H1 (cell line): Measurements from ENCODE around the gene SNRPA1. TPM values are rescaled to one million over a fixed set of nuclear protein-coding genes. Genes with fewer than 3 reads are reported as not detected.

Experiments used
- CTCF ChIA-PET: fragments of 300-600 bp; sonication (Branson Sonifier 250); formaldehyde crosslinking; loops from one replicate; lab custom pipeline; 2021; ENCODE audit not compliant: partially characterized antibody; lab: Charles Lee
- POLR2A ChIA-PET: fragments of 300-600 bp; sonication (Branson Sonifier 250); formaldehyde crosslinking; loops from one replicate; lab custom pipeline; 2021; ENCODE audit warnings: inconsistent platforms; ENCODE audit not compliant: partially characterized antibody; lab: Charles Lee
- DNase-seq, 2 experiments: peaks; one replicate each; pipeline versions ENCODE4 v3.0.0 to v3.0.0-alpha.2; 2010 to 2022; ENCODE audit warnings: low spot score in 2 of 2, low read depth in 1 of 2, mixed read lengths in 1 of 2
- FAIRE-seq: peaks from 2 replicates; lab custom pipeline; 2011; peaks lifted over from hg19 to GRCh38; lab: Jason Lieb, UNC
- H2AFZ ChIP-seq: 2 replicates; pipeline ENCODE4 v1.8.1; 2012; ENCODE audit warnings: low read length, inconsistent platforms
- H2AK5ac ChIP-seq: 2 replicates; pipeline ENCODE4 v1.6.1; 2013; ENCODE audit warnings: low read depth, low read length
- H2BK120ac ChIP-seq: replicated peaks from 2 replicates; pipeline ENCODE3; 2013; ENCODE audit warnings: low read depth, low read length, inconsistent platforms
- H2BK12ac ChIP-seq: 2 replicates; pipeline ENCODE4 v1.6.1; 2013; ENCODE audit warnings: low read depth, low read length
- H2BK15ac ChIP-seq: 2 replicates; pipeline ENCODE4 v1.6.1; 2013; ENCODE audit warnings: low read length
- H2BK20ac ChIP-seq: 2 replicates; pipeline ENCODE4 v1.6.1; 2013; ENCODE audit warnings: low read length
- H2BK5ac ChIP-seq: 2 replicates; pipeline ENCODE4 v1.6.1; 2013; ENCODE audit warnings: low read depth, low read length
- H3K14ac ChIP-seq: 2 replicates; pipeline ENCODE4 v1.6.1; 2013; ENCODE audit warnings: inconsistent platforms; ENCODE audit not compliant: insufficient read length
- H3K18ac ChIP-seq: 2 replicates; pipeline ENCODE4 v1.6.1; 2013; ENCODE audit warnings: low read length; ENCODE audit errors: extremely low read depth
- H3K23ac ChIP-seq: 2 replicates; pipeline ENCODE4 v1.6.1; 2013; ENCODE audit warnings: inconsistent platforms; ENCODE audit not compliant: insufficient read length
- H3K23me2 ChIP-seq: 2 replicates; pipeline ENCODE4 v1.6.1; 2013; ENCODE audit warnings: low read depth, low read length
- H3K27ac ChIP-seq: 2 replicates; pipeline ENCODE4 v1.6.1; 2011; ENCODE audit warnings: low read depth, low read length, inconsistent platforms
- H3K27me3 ChIP-seq, 4 experiments: replicated peaks in 1 of 4; 1 replicate in 1 of 4; 2 replicates in 3 of 4; pipeline versions ENCODE4 v1.6.1 to v1.8.1; 2011 to 2013; ENCODE audit warnings: low read length in 3 of 4, mild to moderate bottlenecking in 3 of 4, inconsistent platforms in 2 of 4, mixed read lengths in 2 of 4, moderate library complexity in 1 of 4; ENCODE audit not compliant: control insufficient read depth in 3 of 4, insufficient read depth in 3 of 4; ENCODE audit errors: extremely low read depth in 1 of 4
- H3K36me3 ChIP-seq, 4 experiments: 2 replicates each; pipeline versions ENCODE4 v1.6.1 to v1.8.1; 2011 to 2013; ENCODE audit warnings: mild to moderate bottlenecking in 4 of 4, low read length in 3 of 4, moderate library complexity in 2 of 4, control low read depth in 1 of 4, inconsistent platforms in 1 of 4; ENCODE audit not compliant: insufficient read depth in 4 of 4, control insufficient read depth in 2 of 4
- H3K4ac ChIP-seq: replicated peaks from 2 replicates; pipeline ENCODE3; 2013; ENCODE audit warnings: low read length, low read depth, mixed read lengths, inconsistent platforms; ENCODE audit not compliant: insufficient read length
- H3K4me1 ChIP-seq, 4 experiments: replicated peaks in 1 of 4; 1 replicate in 1 of 4; 2 replicates in 3 of 4; pipeline versions ENCODE4 v1.6.1 to v1.8.1; 2011 to 2013; ENCODE audit warnings: low read length in 3 of 4, inconsistent platforms in 2 of 4, mixed read lengths in 1 of 4; ENCODE audit not compliant: insufficient read depth in 4 of 4, control insufficient read depth in 3 of 4
- H3K4me2 ChIP-seq, 2 experiments: 2 replicates each; pipeline versions ENCODE4 v1.6.1 to v1.8.1; 2011 to 2013; ENCODE audit warnings: low read depth in 2 of 2, low read length in 2 of 2, control low read depth in 1 of 2, inconsistent platforms in 1 of 2, mild to moderate bottlenecking in 1 of 2; ENCODE audit not compliant: insufficient read depth in 1 of 2
- H3K4me3 ChIP-seq, 4 experiments: fragments of 200-600, 300-600 bp in 1 of 4; sonication (generic), shearing (Covaris generic), sonication (Bioruptor Twin) in 1 of 4; 2 replicates each; pipeline versions ENCODE4 v1.5.1 to v1.8.1; 2011 to 2016; ENCODE audit warnings: low read length in 4 of 4, low read depth in 3 of 4, control low read depth in 2 of 4, inconsistent platforms in 2 of 4, mild to moderate bottlenecking in 2 of 4, mixed read lengths in 1 of 4, moderate library complexity in 1 of 4; ENCODE audit not compliant: insufficient read depth in 2 of 4; ENCODE audit errors: extremely low read depth in 1 of 4
- H3K56ac ChIP-seq: replicated peaks from 2 replicates; pipeline ENCODE3; 2013; ENCODE audit warnings: low read depth, mild to moderate bottlenecking, mixed read lengths, low read length, inconsistent platforms; ENCODE audit not compliant: insufficient read length
- H3K79me1 ChIP-seq: 2 replicates; pipeline ENCODE4 v1.6.1; 2013; ENCODE audit warnings: low read depth, low read length, control low read depth
- H3K79me2 ChIP-seq, 2 experiments: 2 replicates each; pipeline versions ENCODE4 v1.6.1 to v1.8.1; 2012 to 2013; ENCODE audit warnings: low read length in 2 of 2, mild to moderate bottlenecking in 2 of 2, inconsistent platforms in 1 of 2; ENCODE audit not compliant: insufficient read depth in 2 of 2, control insufficient read depth in 1 of 2
- H3K9ac ChIP-seq, 4 experiments: replicated peaks in 1 of 4; 1 replicate in 1 of 4; 2 replicates in 3 of 4; pipeline versions ENCODE4 v1.6.1 to v1.8.1; 2011 to 2013; ENCODE audit warnings: low read depth in 3 of 4, low read length in 3 of 4, control low read depth in 2 of 4, mild to moderate bottlenecking in 2 of 4, moderate library complexity in 2 of 4, inconsistent platforms in 1 of 4; ENCODE audit errors: extremely low read depth in 1 of 4
- H3K9me3 ChIP-seq, 2 experiments: 2 replicates each; pipeline versions ENCODE4 v1.6.1 to v1.8.1; 2012 to 2013; ENCODE audit warnings: mild to moderate bottlenecking in 2 of 2, moderate library complexity in 2 of 2, control low read depth in 1 of 2, inconsistent platforms in 1 of 2, low read depth in 1 of 2, low read length in 1 of 2, mixed read lengths in 1 of 2; ENCODE audit not compliant: insufficient read depth in 2 of 2
- H4K20me1 ChIP-seq, 2 experiments: replicated peaks in 1 of 2; 2 replicates each; pipeline versions ENCODE3 to v1.8.1; 2011 to 2013; ENCODE audit warnings: inconsistent platforms in 2 of 2, low read length in 2 of 2, mild to moderate bottlenecking in 1 of 2; ENCODE audit not compliant: insufficient read depth in 2 of 2, control insufficient read depth in 1 of 2
- H4K5ac ChIP-seq: 2 replicates; pipeline ENCODE4 v1.6.1; 2013; ENCODE audit warnings: low read length, low read depth, mixed read lengths, inconsistent platforms; ENCODE audit not compliant: insufficient read length
- H4K8ac ChIP-seq: 2 replicates; pipeline ENCODE4 v1.8.0; 2013; ENCODE audit warnings: mild to moderate bottlenecking, moderate library complexity, low read length, inconsistent platforms; ENCODE audit not compliant: insufficient read depth; ENCODE audit errors: extremely low read depth
- H4K91ac ChIP-seq: replicated peaks from 2 replicates; pipeline ENCODE3; 2013; ENCODE audit warnings: low read length, mixed read lengths, inconsistent platforms; ENCODE audit not compliant: insufficient read length
- BCL11A ChIP-seq, 2 experiments: IDR thresholded peaks; one replicate each; pipeline ENCODE4 v1.6.1; 2011; ENCODE audit warnings: low read depth in 2 of 2, low read length in 2 of 2, mild to moderate bottlenecking in 2 of 2
- CBX8 ChIP-seq: fragments of 300-800, 300-1000 bp; sonication (generic); IDR thresholded peaks from 2 replicates; pipeline ENCODE4 v1.7.1; 2016; ENCODE audit warnings: low read depth, low read length, borderline replicate concordance
- CHD1 ChIP-seq: IDR thresholded peaks from 2 replicates; pipeline ENCODE4 v1.6.1; 2012; ENCODE audit warnings: low read depth, low read length, improper control_type of control experiment
- CHD2 ChIP-seq: IDR thresholded peaks from 2 replicates; pipeline ENCODE4 v1.6.1; 2012; ENCODE audit warnings: low read length, improper control_type of control experiment
- CREB1 ChIP-seq: IDR thresholded peaks from 2 replicates; pipeline ENCODE4 v1.6.1; 2012; ENCODE audit warnings: inconsistent platforms
- CTBP2 ChIP-seq: IDR thresholded peaks from 2 replicates; pipeline ENCODE4 v1.7.0; 2011; ENCODE audit warnings: borderline replicate concordance, mild to moderate bottlenecking, moderate library complexity, mixed read lengths, low read length; ENCODE audit not compliant: insufficient read depth, insufficient read length
- FOSL1 ChIP-seq: IDR thresholded peaks from 2 replicates; pipeline ENCODE4 v1.6.1; 2011; ENCODE audit warnings: mild to moderate bottlenecking, low read depth, low read length, moderate library complexity; ENCODE audit not compliant: insufficient read depth
- PHF8 ChIP-seq: fragments of 200-600 bp; sonication (generic); conservative IDR thresholded peaks from 2 replicates; pipeline ENCODE4 v1.7.1; 2012; ENCODE audit warnings: low read depth, mild to moderate bottlenecking, inconsistent platforms, low read length, moderate library complexity
- POLR2A ChIP-seq, 2 experiments: IDR thresholded peaks; 1 replicate in 1 of 2; 2 replicates in 1 of 2; pipeline ENCODE4 v1.6.1; 2011; ENCODE audit warnings: low read depth in 2 of 2, low read length in 2 of 2, mild to moderate bottlenecking in 2 of 2; ENCODE audit errors: control extremely low read depth in 1 of 2
- SAP30 ChIP-seq: fragments of 300-600 bp; sonication (generic); IDR thresholded peaks from 2 replicates; pipeline ENCODE4 v1.7.1; 2012; ENCODE audit warnings: low read length, moderate library complexity, mild to moderate bottlenecking, inconsistent platforms; ENCODE audit not compliant: insufficient read depth, insufficient replicate concordance
- SP1 ChIP-seq: IDR thresholded peaks from 2 replicates; pipeline ENCODE4 v1.6.1; 2011; ENCODE audit warnings: low read depth, low read length
- TCF12 ChIP-seq: IDR thresholded peaks from 2 replicates; pipeline ENCODE4 v1.6.1; 2011; ENCODE audit warnings: low read depth, mild to moderate bottlenecking, low read length
- TEAD4 ChIP-seq: IDR thresholded peaks from 2 replicates; pipeline ENCODE4 v1.6.1; 2012; ENCODE audit warnings: low read depth, low read length, inconsistent platforms, mixed read lengths
- WGBS, 2 experiments: shearing (Covaris generic) in 1 of 2; methylation state at CpG; one replicate each; pipeline versions ENCODE4 v1.1.6 to v1.1.7; 2013 to 2015; ENCODE audit warnings: low lambda C conversion rate in 2 of 2, mixed read lengths in 2 of 2, inconsistent platforms in 1 of 2, low coverage in 1 of 2, missing lambda C conversion rate in 1 of 2; ENCODE audit not compliant: insufficient replicate concordance in 2 of 2, insufficient coverage in 1 of 2, insufficient read length in 1 of 2; ENCODE audit errors: extremely low coverage in 1 of 2, missing lambda C conversion rate in 1 of 2; 5-methylcytosine and 5-hydroxymethylcytosine counted together
- polyA plus RNA-seq, 7 experiments: library from polyadenylated mRNA; depleted of rRNA in 3 of 7; stranded (reverse) in 5 of 7; unstranded in 2 of 7; fragments of >200 nt in 5 of 7; fragments of 200-250 nt in 2 of 7; gene quantifications; 1 replicate in 5 of 7; 2 replicates in 1 of 7; 4 replicates in 1 of 7; pipeline versions ENCODE4 v1.2.1 to v1.2.3, GENCODE V29; 2011 to 2013; ENCODE audit warnings: missing spikeins in 2 of 7, mixed read lengths in 2 of 7
- total RNA-seq: library from RNA; stranded (reverse); fragmentation: NEBNext Ultra II Directional; extraction: Animal tissue kit (Norgen Biotek cat#: 25700); gene quantifications from 2 replicates; pipeline ENCODE4 v1.2.1, GENCODE V29; 2021
- TF ChIP-seq, protein P1 (sequence below): IDR thresholded peaks from 2 replicates; pipeline ENCODE4 v1.6.1; 2011; ENCODE audit warnings: low read length, improper control_type of control experiment

The SNRPA1 gene
- total and polyA plus RNA-seq, 2 of the 8 experiments (the other 6 are each of a cell fraction or from before 2014, with no cell fraction given), result 140 to 221 TPM

DNA sequence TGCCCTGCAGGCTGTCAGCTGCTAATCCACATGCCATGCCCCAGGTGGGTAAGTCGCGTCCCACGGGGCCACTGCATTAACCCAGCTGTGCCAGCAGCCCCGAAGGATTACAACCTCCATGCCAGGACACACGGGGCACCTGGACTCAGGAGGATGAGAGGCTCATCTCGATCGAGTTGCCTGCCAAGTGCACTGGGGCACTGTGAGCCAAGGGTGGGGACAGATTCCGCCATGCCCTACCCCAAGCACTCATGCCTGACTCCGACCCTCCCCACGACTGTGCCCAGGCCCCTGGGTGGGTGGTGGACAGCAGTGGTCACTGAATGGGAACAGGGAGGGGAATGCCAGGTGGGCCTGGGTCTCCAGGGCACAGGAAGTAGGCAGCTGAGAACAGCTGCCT, 20.7 kb upstream of the SNRPA1 start:
- H3K79me2 ChIP-seq, result no peaks in the 10 kb centered on the region
- H2AK5ac ChIP-seq, result no peak overlapping the region
- no peak overlapping the region for H3K56ac ChIP-seq
- peaks cover 0 to 5% (median 0%) of the 10 kb centered on the region in 4 experiments; a peak in 1 of 7 replicates for H3K4me1 ChIP-seq
- FAIRE-seq, result no peak
- H4K5ac ChIP-seq, result no peak overlapping the region
- H2AFZ ChIP-seq, result no peak overlapping the region
- ChIA-PET POLR2A (interaction anchor here (1.4 kb wide), 1 partner anchor 22 kb away, joined by 3 read pairs; no protein-coding TSS in a partner anchor), CTCF (interaction anchor here (0.6 to 8.6 kb wide), 8 partner anchors 10 to 326 kb away, joined by 3 to 94 read pairs (median 7); no protein-coding TSS in a partner anchor)
- no peaks in the 10 kb centered on the region for H4K20me1 ChIP-seq
- no peak overlapping the region for H3K27ac ChIP-seq
- no peaks in the 10 kb centered on the region for H3K9me3 ChIP-seq
- H3K36me3 ChIP-seq, result no peaks in the 10 kb centered on the region
- no peak overlapping the region for H2BK12ac ChIP-seq
- H3K23ac ChIP-seq, result no peak overlapping the region
- no peak overlapping the region for H4K91ac ChIP-seq
- no peak overlapping the region for H3K18ac ChIP-seq
- no peak overlapping the region for H3K4me2 ChIP-seq
- H2BK20ac ChIP-seq, result no peak overlapping the region
- WGBS, 2 experiments, result 92% methylated on average over 10 of the region's 10 CpGs; no CpG with 5 or more reads in 1 of the 2 experiments
- H3K4ac ChIP-seq, result no peak overlapping the region
- no peak overlapping the region for H3K14ac ChIP-seq
- no peak overlapping the region for H2BK5ac ChIP-seq
- H3K79me1 ChIP-seq, result no peaks in the 10 kb centered on the region
- no peak overlapping the region; a peak in 1 of 7 replicates for H3K9ac ChIP-seq
- no peak overlapping the region for H2BK120ac ChIP-seq
- H4K8ac ChIP-seq, result no peak overlapping the region
- no peaks in the 10 kb centered on the region for H3K23me2 ChIP-seq
- no peak overlapping the region for H3K4me3 ChIP-seq
- peak in 1 of 2 experiments; percentile 31 for DNase-seq
- no peaks in the 10 kb centered on the region; a peak in 1 of 7 replicates for H3K27me3 ChIP-seq
- H2BK15ac ChIP-seq, result no peak overlapping the region
- TF ChIP-seq CREB1 (no peak), CHD1 (no peak), CHD2 (no peak), FOSL1 (no peak), POLR2A (IDR thresholded peaks at IDR 0.05; ENCODE audit: control extremely low read depth in 1 of 2, low read depth in 2 of 2, low read length in 2 of 2) (no peak), TCF12 (no peak), SP1 (no peak), SAP30 (no peak), PHF8 (no peak), TEAD4 (no peak), BCL11A (IDR thresholded peaks at IDR 0.05; ENCODE audit: low read depth in 2 of 2, low read length in 2 of 2) (no peak), CBX8 (no peak), CTBP2 (no peak)
- TF ChIP-seq, protein P1, sequence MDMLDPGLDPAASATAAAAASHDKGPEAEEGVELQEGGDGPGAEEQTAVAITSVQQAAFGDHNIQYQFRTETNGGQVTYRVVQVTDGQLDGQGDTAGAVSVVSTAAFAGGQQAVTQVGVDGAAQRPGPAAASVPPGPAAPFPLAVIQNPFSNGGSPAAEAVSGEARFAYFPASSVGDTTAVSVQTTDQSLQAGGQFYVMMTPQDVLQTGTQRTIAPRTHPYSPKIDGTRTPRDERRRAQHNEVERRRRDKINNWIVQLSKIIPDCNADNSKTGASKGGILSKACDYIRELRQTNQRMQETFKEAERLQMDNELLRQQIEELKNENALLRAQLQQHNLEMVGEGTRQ, result no peak
